Measurements from ENCODE around the gene SSC5D.

Gene SSC5D

GRCh38 chr19:55553217-55554182 lies 65.3 kb downstream of the SSC5D start:
- no peak for TF ChIP-seq CREB1 (IDR thresholded peaks at IDR 0.05; ENCODE audit: low read depth)
- TF ChIP-seq TCF12 (IDR thresholded peaks at IDR 0.05; ENCODE audit: low read depth), result no peak
- no peak for TF ChIP-seq REST (IDR thresholded peaks at IDR 0.05; ENCODE audit: low read depth)
- TF ChIP-seq, protein P1, sequence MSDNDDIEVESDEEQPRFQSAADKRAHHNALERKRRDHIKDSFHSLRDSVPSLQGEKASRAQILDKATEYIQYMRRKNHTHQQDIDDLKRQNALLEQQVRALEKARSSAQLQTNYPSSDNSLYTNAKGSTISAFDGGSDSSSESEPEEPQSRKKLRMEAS (IDR thresholded peaks at IDR 0.05), result no peak
- TF ChIP-seq FOXM1 (IDR thresholded peaks at IDR 0.05; ENCODE audit: borderline replicate concordance, low read depth), result no peak
- no peak for TF ChIP-seq ZBTB7A (IDR thresholded peaks at IDR 0.05; ENCODE audit: low read depth)
- TF ChIP-seq EP300 (IDR thresholded peaks at IDR 0.05; ENCODE audit: borderline replicate concordance), result no peak
- TF ChIP-seq, protein P2, sequence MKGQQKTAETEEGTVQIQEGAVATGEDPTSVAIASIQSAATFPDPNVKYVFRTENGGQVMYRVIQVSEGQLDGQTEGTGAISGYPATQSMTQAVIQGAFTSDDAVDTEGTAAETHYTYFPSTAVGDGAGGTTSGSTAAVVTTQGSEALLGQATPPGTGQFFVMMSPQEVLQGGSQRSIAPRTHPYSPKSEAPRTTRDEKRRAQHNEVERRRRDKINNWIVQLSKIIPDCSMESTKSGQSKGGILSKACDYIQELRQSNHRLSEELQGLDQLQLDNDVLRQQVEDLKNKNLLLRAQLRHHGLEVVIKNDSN (IDR thresholded peaks at IDR 0.05), result no peak
- no peak for TF ChIP-seq CEBPB (IDR thresholded peaks at IDR 0.05)

DNA sequence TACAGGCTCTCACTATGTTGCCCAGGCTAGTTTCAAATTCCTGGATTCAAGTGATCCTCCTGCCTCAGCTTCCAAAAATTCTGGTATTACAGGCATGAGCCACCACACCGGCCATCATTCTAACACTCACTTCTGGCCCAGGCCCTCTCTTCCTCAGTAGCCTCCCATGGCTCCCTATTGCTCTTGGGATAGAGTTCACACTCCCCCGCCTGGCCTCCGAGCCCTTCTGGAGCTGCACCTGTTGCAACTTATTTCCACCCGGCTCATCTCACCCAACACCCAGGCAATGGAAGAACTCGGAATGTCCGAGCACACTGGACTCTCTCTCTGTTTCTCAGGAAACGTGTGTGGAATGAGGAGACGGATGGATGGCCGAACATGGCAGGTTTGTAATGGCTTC lies 66.1 kb downstream of the SSC5D start:
- TF ChIP-seq, protein P2 (IDR thresholded peaks at IDR 0.05), result no peak
- TF ChIP-seq, protein P1 (IDR thresholded peaks at IDR 0.05), result no peak
- TF ChIP-seq CREB1 (IDR thresholded peaks at IDR 0.05; ENCODE audit: low read depth) (no peak), FOXM1 (IDR thresholded peaks at IDR 0.05; ENCODE audit: borderline replicate concordance, low read depth) (no peak), EGR1 (IDR thresholded peaks at IDR 0.05) (no peak), ZBTB7A (IDR thresholded peaks at IDR 0.05; ENCODE audit: low read depth) (no peak), REST (IDR thresholded peaks at IDR 0.05; ENCODE audit: low read depth) (no peak), EP300 (IDR thresholded peaks at IDR 0.05; ENCODE audit: borderline replicate concordance) (no peak)

GRCh38 chr19:55554741-55555152 lies 66.5 kb downstream of the SSC5D start:
- TF ChIP-seq TEAD4 (IDR thresholded peaks at IDR 0.05), result no peak
- TF ChIP-seq FOXM1 (IDR thresholded peaks at IDR 0.05; ENCODE audit: borderline replicate concordance, low read depth), result no peak
- TF ChIP-seq YY1 (IDR thresholded peaks at IDR 0.05; ENCODE audit: low read depth), result no peak
- no peak for TF ChIP-seq CREB1 (IDR thresholded peaks at IDR 0.05; ENCODE audit: low read depth)
- no peak for TF ChIP-seq ZBTB7A (IDR thresholded peaks at IDR 0.05; ENCODE audit: low read depth)

DNA sequence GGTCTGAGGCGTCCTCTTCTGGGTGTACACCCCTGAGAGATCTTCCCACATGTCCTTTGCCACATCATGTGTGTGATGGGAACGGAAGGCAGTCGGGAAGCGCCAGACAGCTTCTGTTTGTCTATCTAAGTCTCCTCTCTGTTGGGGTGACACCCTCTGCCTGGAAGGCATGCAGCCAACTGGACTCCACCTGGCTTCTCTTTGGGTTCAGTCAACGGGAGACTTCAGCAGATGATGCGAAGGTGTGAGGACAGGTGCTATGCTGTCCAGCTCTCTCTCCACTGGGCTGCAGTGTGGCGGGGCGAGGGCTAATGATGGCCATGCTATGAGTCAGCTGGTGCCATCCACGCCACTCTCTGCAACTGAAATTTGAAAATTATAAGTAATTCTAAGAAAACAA lies 71.4 kb downstream of the SSC5D start:
- TF ChIP-seq CEBPB (IDR thresholded peaks at IDR 0.05) (no peak), RAD21 (IDR thresholded peaks at IDR 0.05; ENCODE audit: low read depth) (no peak), REST (IDR thresholded peaks at IDR 0.05; ENCODE audit: low read depth) (no peak), EP300 (IDR thresholded peaks at IDR 0.05; ENCODE audit: borderline replicate concordance) (no peak), CREB1 (IDR thresholded peaks at IDR 0.05; ENCODE audit: low read depth) (no peak), FOXM1 (IDR thresholded peaks at IDR 0.05; ENCODE audit: borderline replicate concordance, low read depth) (no peak), NFIC (IDR thresholded peaks at IDR 0.05) (no peak), ZBTB7A (IDR thresholded peaks at IDR 0.05; ENCODE audit: low read depth) (no peak), EGR1 (IDR thresholded peaks at IDR 0.05) (no peak), TAF1 (IDR thresholded peaks at IDR 0.05; ENCODE audit: low read depth) (no peak), TEAD4 (IDR thresholded peaks at IDR 0.05) (no peak)
- TF ChIP-seq, protein P2 (IDR thresholded peaks at IDR 0.05), result no peak
- TF ChIP-seq, protein P1 (IDR thresholded peaks at IDR 0.05), result no peak

Measured in Ishikawa (cell line).